ENCODE data around the gene ACKR3.

The ACKR3 gene

GRCh38 chr2:236585966-236586365, 16.3 kb downstream of the ACKR3 start:
- in situ Hi-C loops (cut with HindIII; ENCODE audit: low pct_unique_long_range_greater_than_20kb, low sequenced_read_pairs) = no loop called here
- no peak for TF ChIP-seq JUND (IDR thresholded peaks at IDR 0.05; ENCODE audit: low read depth)
- no peak for DNase-seq (ENCODE audit: low read depth in 1 of 2, low spot score in 1 of 2)

- in situ Hi-C loops (cut with HindIII; ENCODE audit: low pct_unique_long_range_greater_than_20kb, low sequenced_read_pairs) = no loop called here
- no peak for TF ChIP-seq JUND (IDR thresholded peaks at IDR 0.05; ENCODE audit: low read depth)
- no peak for DNase-seq (ENCODE audit: low read depth in 1 of 2, low spot score in 1 of 2)
Observed at GRCh38 chr2:236587861-236588815, 18.5 kb downstream of the ACKR3 start.

- DNase-seq (ENCODE audit: low read depth in 1 of 2, low spot score in 1 of 2) = no peak
- no peak for TF ChIP-seq JUND (IDR thresholded peaks at IDR 0.05; ENCODE audit: low read depth)
- in situ Hi-C loops (cut with HindIII; ENCODE audit: low pct_unique_long_range_greater_than_20kb, low sequenced_read_pairs) = no loop called here
Observed at GRCh38 chr2:236588932-236589592, 19.4 kb downstream of the ACKR3 start.

- TF ChIP-seq JUND (IDR thresholded peaks at IDR 0.05; ENCODE audit: low read depth) = no peak
- no peak for DNase-seq (ENCODE audit: low read depth in 1 of 2, low spot score in 1 of 2)
- in situ Hi-C loops (cut with HindIII; ENCODE audit: low pct_unique_long_range_greater_than_20kb, low sequenced_read_pairs) = no loop called here
Observed at GRCh38 chr2:236590846-236591245, 21.2 kb downstream of the ACKR3 start.

GRCh38 chr2:236592821-236593220, 23.2 kb downstream of the ACKR3 start:
- peak in 1 of 2 experiments; percentile 69 for DNase-seq (ENCODE audit: low read depth in 1 of 2, low spot score in 1 of 2)
- TF ChIP-seq JUND (IDR thresholded peaks at IDR 0.05; ENCODE audit: low read depth) = no peak
- in situ Hi-C loops (cut with HindIII; ENCODE audit: low pct_unique_long_range_greater_than_20kb, low sequenced_read_pairs) = no loop called here

- in situ Hi-C loops (cut with HindIII; ENCODE audit: low pct_unique_long_range_greater_than_20kb, low sequenced_read_pairs) = no loop called here
Observed at GRCh38 chr2:236593531-236593930, 23.9 kb downstream of the ACKR3 start.

GRCh38 chr2:236593956-236594355, 24.3 kb downstream of the ACKR3 start:
- in situ Hi-C loops (cut with HindIII; ENCODE audit: low pct_unique_long_range_greater_than_20kb, low sequenced_read_pairs) = no loop called here
- no peak for TF ChIP-seq JUND (IDR thresholded peaks at IDR 0.05; ENCODE audit: low read depth)
- DNase-seq (ENCODE audit: low read depth in 1 of 2, low spot score in 1 of 2) = no peak

More at GRCh38 chr2:236593531-236593930, 23.9 kb downstream of the ACKR3 start:
- TF ChIP-seq JUND (IDR thresholded peaks at IDR 0.05; ENCODE audit: low read depth) = no peak
- DNase-seq (ENCODE audit: low read depth in 1 of 2, low spot score in 1 of 2) = no peak

- DNase-seq (ENCODE audit: low read depth in 1 of 2, low spot score in 1 of 2) = peak in 1 of 2 experiments; percentile 7
- in situ Hi-C loops (cut with HindIII; ENCODE audit: low pct_unique_long_range_greater_than_20kb, low sequenced_read_pairs) = no loop called here
- TF ChIP-seq JUND (IDR thresholded peaks at IDR 0.05; ENCODE audit: low read depth) = no peak
Observed at GRCh38 chr2:236597629-236598028, 28.0 kb downstream of the ACKR3 start.

- TF ChIP-seq JUND (IDR thresholded peaks at IDR 0.05; ENCODE audit: low read depth) = no peak
- in situ Hi-C loops (cut with HindIII; ENCODE audit: low pct_unique_long_range_greater_than_20kb, low sequenced_read_pairs) = no loop called here
- DNase-seq (ENCODE audit: low read depth in 1 of 2, low spot score in 1 of 2) = no peak
Observed at GRCh38 chr2:236599059-236599458, 29.4 kb downstream of the ACKR3 start.

- no peak for TF ChIP-seq JUND (IDR thresholded peaks at IDR 0.05; ENCODE audit: low read depth)
- in situ Hi-C loops (cut with HindIII; ENCODE audit: low pct_unique_long_range_greater_than_20kb, low sequenced_read_pairs) = no loop called here
- no peak for DNase-seq (ENCODE audit: low read depth in 1 of 2, low spot score in 1 of 2)
Observed at GRCh38 chr2:236600158-236600557, 30.5 kb downstream of the ACKR3 start.

GRCh38 chr2:236600892-236601291, 31.3 kb downstream of the ACKR3 start:
- TF ChIP-seq JUND (IDR thresholded peaks at IDR 0.05; ENCODE audit: low read depth) = no peak
- peak in 1 of 2 experiments; percentile 29 for DNase-seq (ENCODE audit: low read depth in 1 of 2, low spot score in 1 of 2)
- in situ Hi-C loops (cut with HindIII; ENCODE audit: low pct_unique_long_range_greater_than_20kb, low sequenced_read_pairs) = no loop called here

GRCh38 chr2:236601316-236602202, 31.9 kb downstream of the ACKR3 start:
- no peak for DNase-seq (ENCODE audit: low read depth in 1 of 2, low spot score in 1 of 2)
- no peak for TF ChIP-seq JUND (IDR thresholded peaks at IDR 0.05; ENCODE audit: low read depth)
- in situ Hi-C loops (cut with HindIII; ENCODE audit: low pct_unique_long_range_greater_than_20kb, low sequenced_read_pairs) = no loop called here

Measured in T47D (cell line).